PC-9 (cell line): ENCODE data around the gene LBP. TPM values are rescaled to one million over a fixed set of nuclear protein-coding genes. Genes with fewer than 3 reads are reported as not detected.

Experiments
- BruUV-seq: library from RNA; stranded (reverse); fragments of 400-500 nt; replicated peaks from 2 replicates; lab custom pipeline; 2021; lab: Mats Ljungman, UMichigan
- CTCF ChIA-PET: fragments of 300-600 bp; sonication (Branson Sonifier 250); formaldehyde crosslinking; loops from one replicate; lab custom pipeline; 2022; ENCODE audit warnings: antibody characterized with exemption; lab: Charles Lee
- POLR2A ChIA-PET: fragments of 300-600 bp; sonication (Branson Sonifier 250); formaldehyde crosslinking; loops from one replicate; lab custom pipeline; 2022; ENCODE audit warnings: antibody characterized with exemption; ENCODE audit not compliant: unreplicated experiment; lab: Charles Lee
- DNase-seq, 2 experiments: peaks; one replicate each; pipeline versions ENCODE4 v3.0.0 to v3.0.0-alpha.2; 2015 to 2022; ENCODE audit warnings: mixed read lengths in 1 of 2
- H2AFZ ChIP-seq: fragments of 200-600 bp; sonication (generic); 2 replicates; pipeline ENCODE4 v1.8.1; 2017; ENCODE audit warnings: antibody characterized with exemption
- H3F3A ChIP-seq: fragments of 200-600 bp; sonication (generic); 2 replicates; pipeline ENCODE4 v1.8.1; 2017; ENCODE audit warnings: antibody characterized with exemption, mild to moderate bottlenecking, low read depth; ENCODE audit not compliant: insufficient read depth
- H3K27ac ChIP-seq: fragments of 200-600 bp; sonication (generic); 2 replicates; pipeline ENCODE4 v1.6.1; 2016; ENCODE audit warnings: mixed run types
- H3K27me3 ChIP-seq: fragments of 200-600 bp; sonication (generic); 2 replicates; pipeline ENCODE4 v1.6.1; 2016; ENCODE audit warnings: low read depth, mixed run types; ENCODE audit not compliant: insufficient read depth
- H3K36me3 ChIP-seq: fragments of 200-600 bp; sonication (generic); 2 replicates; pipeline ENCODE4 v1.6.1; 2016; ENCODE audit warnings: low read depth, mixed run types
- H3K4me1 ChIP-seq: fragments of 200-600 bp; sonication (generic); replicated peaks from 2 replicates; pipeline ENCODE4 v1.6.1; 2016; ENCODE audit warnings: mixed run types; ENCODE audit not compliant: insufficient read depth
- H3K4me2 ChIP-seq: fragments of 200-600 bp; sonication (generic); 2 replicates; pipeline ENCODE4 v1.6.1; 2017; ENCODE audit warnings: mixed run types
- H3K4me3 ChIP-seq: fragments of 200-600 bp; sonication (generic); 2 replicates; pipeline ENCODE4 v1.6.1; 2016; ENCODE audit warnings: mixed run types
- H3K79me2 ChIP-seq: fragments of 200-600 bp; sonication (generic); 2 replicates; pipeline ENCODE4 v1.6.1; 2017; ENCODE audit warnings: low read depth, mixed run types
- H3K9me2 ChIP-seq: fragments of 200-600 bp; sonication (generic); 2 replicates; pipeline ENCODE4 v1.8.1; 2017; ENCODE audit warnings: mild to moderate bottlenecking; ENCODE audit not compliant: insufficient read depth
- H3K9me3 ChIP-seq: fragments of 200-600 bp; sonication (generic); 2 replicates; pipeline ENCODE4 v1.8.1; 2016; ENCODE audit warnings: low read depth; ENCODE audit not compliant: insufficient read depth
- H4K20me1 ChIP-seq: fragments of 200-600 bp; sonication (generic); 2 replicates; pipeline ENCODE4 v1.8.1; 2017; ENCODE audit not compliant: insufficient read depth
- CTCF ChIP-seq: fragments of 200-600 bp; sonication (generic); conservative IDR thresholded peaks from 2 replicates; pipeline ENCODE4 v1.6.1; 2017; ENCODE audit warnings: mixed run types, antibody characterized with exemption, mild to moderate bottlenecking, moderate library complexity
- EZH2 ChIP-seq: fragments of 200-600 bp; sonication (generic); IDR thresholded peaks from 2 replicates; pipeline ENCODE4 v1.8.0; 2017; ENCODE audit warnings: antibody characterized with exemption, low read depth
- intact Hi-C: fragments of 100-400 bp; cut with micrococcal nuclease; formaldehyde crosslinking; loops from one replicate; pipeline ENCODE4 v1.10.0; 2022; ENCODE audit not compliant: unreplicated experiment
- total RNA-seq: library from RNA; stranded (reverse); gene quantifications from 2 replicates; pipeline ENCODE4 v1.2.3, GENCODE V29; 2021

The LBP gene
- total RNA-seq, 1 experiment from 2014 or later: not detected

- no peak for TF ChIP-seq CTCF
- no peak for TF ChIP-seq EZH2
These were observed 16.9 kb downstream of the LBP start for GRCh38 chr20:38363004-38363747.

GRCh38 chr20:38369389-38369788 lies 23.1 kb downstream of the LBP start:
- H2AFZ ChIP-seq: 0 out of 2 replicates have a peak overlapping the region, but pooled peaks have one; percentile 12
- H3F3A ChIP-seq: no peaks in the 10 kb centered on the region
- no peak for TF ChIP-seq CTCF
- no peak for TF ChIP-seq EZH2
- H3K9me2 ChIP-seq: no peaks in the 10 kb centered on the region
- H3K27me3 ChIP-seq: peaks cover 44% of the 10 kb centered on the region
- H3K4me2 ChIP-seq: peak overlapping the region; percentile 33; the same call in 1 of the 2 replicates
- H3K4me3 ChIP-seq: no peak overlapping the region
- CTCF ChIA-PET: no interaction called here
- H3K36me3 ChIP-seq: no peaks in the 10 kb centered on the region
- no peak overlapping the region for H3K27ac ChIP-seq
- no peaks in the 10 kb centered on the region for H3K4me1 ChIP-seq
- BruUV-seq: no TSS peak
- H3K9me3 ChIP-seq: no peaks in the 10 kb centered on the region
- no peaks in the 10 kb centered on the region for H3K79me2 ChIP-seq
- no peak for DNase-seq
- no peaks in the 10 kb centered on the region for H4K20me1 ChIP-seq
- POLR2A ChIA-PET: no interaction called here
- intact Hi-C loops: no loop called here

More at GRCh38 chr20:38363004-38363747, 16.9 kb downstream of the LBP start:
- Histone ChIP-seq H3K4me2 (no peak overlapping the region), H3K36me3 (no peaks in the 10 kb centered on the region), H4K20me1 (no peaks in the 10 kb centered on the region), H3K4me1 (no peaks in the 10 kb centered on the region), H3K27me3 (no peaks in the 10 kb centered on the region), H3K9me3 (no peaks in the 10 kb centered on the region), H3F3A (no peaks in the 10 kb centered on the region), H3K9me2 (no peaks in the 10 kb centered on the region), H3K79me2 (no peaks in the 10 kb centered on the region), H3K27ac (no peak overlapping the region), H2AFZ (no peak overlapping the region), H3K4me3 (no peak overlapping the region)
- DNase-seq: no peak
- intact Hi-C loops: no loop called here
- CTCF ChIA-PET: no interaction called here
- POLR2A ChIA-PET: no interaction called here
- BruUV-seq: no TSS peak

GRCh38 chr20:38372806-38373205 lies 26.5 kb downstream of the LBP start:
- no peak overlapping the region for H3K4me3 ChIP-seq
- no peaks in the 10 kb centered on the region for H3K4me1 ChIP-seq
- no peak for DNase-seq
- no peak for TF ChIP-seq EZH2
- TF ChIP-seq CTCF: no peak
- no peaks in the 10 kb centered on the region for H3K9me3 ChIP-seq
- H3K4me2 ChIP-seq: no peak overlapping the region
- H2AFZ ChIP-seq: no peak overlapping the region
- no peaks in the 10 kb centered on the region for H3K36me3 ChIP-seq
- POLR2A ChIA-PET: no interaction called here
- no peaks in the 10 kb centered on the region for H3K9me2 ChIP-seq
- BruUV-seq: no TSS peak
- peaks cover 44% of the 10 kb centered on the region for H3K27me3 ChIP-seq
- no peaks in the 10 kb centered on the region for H3F3A ChIP-seq
- no peaks in the 10 kb centered on the region for H3K79me2 ChIP-seq
- no peak overlapping the region for H3K27ac ChIP-seq
- H4K20me1 ChIP-seq: no peaks in the 10 kb centered on the region
- intact Hi-C loops: no loop called here
- CTCF ChIA-PET: no interaction called here
